AG09319 (cell line): ENCODE results near the gene RESF1.

Experiments used
- DNase-seq: peaks from one replicate; pipeline ENCODE4 v3.0.0-alpha.2; 2010; ENCODE audit warnings: low read depth; ENCODE audit errors: extremely low read depth
- TF ChIP-seq, protein P1 (sequence below): IDR thresholded peaks from 2 replicates; pipeline ENCODE4 v1.5.1; 2011; ENCODE audit warnings: low read depth, mild to moderate bottlenecking, inconsistent platforms, low read length, moderate library complexity

The RESF1 gene

DNA sequence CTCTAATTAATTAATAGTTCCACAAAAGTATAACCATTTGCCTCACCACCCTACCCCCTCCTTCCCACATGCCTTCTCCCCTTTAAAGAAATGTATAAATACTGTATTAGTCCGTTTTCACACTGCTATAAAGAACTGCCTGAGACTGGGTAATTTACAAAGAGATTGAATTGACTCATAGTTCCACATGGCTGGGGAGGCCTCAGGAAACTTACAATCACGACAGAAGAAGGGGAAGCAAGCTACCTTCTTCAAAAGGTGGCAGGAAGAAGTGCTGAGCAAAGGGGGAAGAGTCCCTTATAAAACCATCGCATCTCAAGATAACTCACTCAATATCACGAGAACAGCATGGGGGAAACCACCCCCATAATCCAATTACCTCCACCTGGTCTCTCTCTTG is 8.2 kb upstream of the RESF1 start:
- no peak for DNase-seq
- TF ChIP-seq, protein P1, sequence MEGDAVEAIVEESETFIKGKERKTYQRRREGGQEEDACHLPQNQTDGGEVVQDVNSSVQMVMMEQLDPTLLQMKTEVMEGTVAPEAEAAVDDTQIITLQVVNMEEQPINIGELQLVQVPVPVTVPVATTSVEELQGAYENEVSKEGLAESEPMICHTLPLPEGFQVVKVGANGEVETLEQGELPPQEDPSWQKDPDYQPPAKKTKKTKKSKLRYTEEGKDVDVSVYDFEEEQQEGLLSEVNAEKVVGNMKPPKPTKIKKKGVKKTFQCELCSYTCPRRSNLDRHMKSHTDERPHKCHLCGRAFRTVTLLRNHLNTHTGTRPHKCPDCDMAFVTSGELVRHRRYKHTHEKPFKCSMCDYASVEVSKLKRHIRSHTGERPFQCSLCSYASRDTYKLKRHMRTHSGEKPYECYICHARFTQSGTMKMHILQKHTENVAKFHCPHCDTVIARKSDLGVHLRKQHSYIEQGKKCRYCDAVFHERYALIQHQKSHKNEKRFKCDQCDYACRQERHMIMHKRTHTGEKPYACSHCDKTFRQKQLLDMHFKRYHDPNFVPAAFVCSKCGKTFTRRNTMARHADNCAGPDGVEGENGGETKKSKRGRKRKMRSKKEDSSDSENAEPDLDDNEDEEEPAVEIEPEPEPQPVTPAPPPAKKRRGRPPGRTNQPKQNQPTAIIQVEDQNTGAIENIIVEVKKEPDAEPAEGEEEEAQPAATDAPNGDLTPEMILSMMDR, result no peak

DNA sequence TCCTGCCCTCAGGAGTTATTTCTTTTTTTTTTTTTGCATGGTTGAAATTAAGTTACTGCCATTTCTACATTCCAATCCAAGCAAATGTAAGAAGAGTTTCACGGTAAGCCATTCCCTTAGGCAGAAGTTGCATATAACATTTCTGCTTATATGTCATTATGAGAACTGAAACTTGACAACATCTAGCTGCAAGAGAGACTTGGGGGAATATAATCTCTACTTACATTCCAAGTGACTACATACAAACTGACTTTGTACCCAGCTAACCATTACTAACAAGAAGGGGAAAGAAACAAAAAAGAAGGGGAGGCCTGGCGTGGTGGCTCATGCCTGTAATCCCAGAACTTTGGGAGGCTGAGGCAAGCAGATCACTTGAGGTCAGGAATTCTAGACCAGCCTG is 7.3 kb upstream of the RESF1 start:
- TF ChIP-seq, protein P1, result no peak
- DNase-seq, result no peak

DNA sequence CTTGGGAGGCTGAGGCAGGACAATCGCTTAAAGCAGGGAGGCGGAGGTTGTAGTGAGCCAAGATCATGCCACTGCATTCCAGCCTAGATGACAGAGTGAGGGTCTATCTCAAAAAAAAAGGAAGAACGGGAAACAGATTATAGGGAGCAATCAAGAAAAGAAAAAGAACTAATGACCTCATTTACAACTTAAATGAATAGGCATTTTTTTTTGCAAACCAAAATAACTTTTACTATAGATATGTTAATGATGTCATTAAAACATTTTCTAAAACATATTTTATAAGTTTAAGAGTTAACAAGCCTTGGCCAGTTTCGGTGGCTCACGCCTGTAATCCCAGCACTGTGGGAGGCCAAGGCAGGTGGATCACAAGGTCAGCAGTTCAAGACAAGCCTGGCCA is 6.8 kb upstream of the RESF1 start:
- TF ChIP-seq, protein P1, result no peak
- no peak for DNase-seq

DNA sequence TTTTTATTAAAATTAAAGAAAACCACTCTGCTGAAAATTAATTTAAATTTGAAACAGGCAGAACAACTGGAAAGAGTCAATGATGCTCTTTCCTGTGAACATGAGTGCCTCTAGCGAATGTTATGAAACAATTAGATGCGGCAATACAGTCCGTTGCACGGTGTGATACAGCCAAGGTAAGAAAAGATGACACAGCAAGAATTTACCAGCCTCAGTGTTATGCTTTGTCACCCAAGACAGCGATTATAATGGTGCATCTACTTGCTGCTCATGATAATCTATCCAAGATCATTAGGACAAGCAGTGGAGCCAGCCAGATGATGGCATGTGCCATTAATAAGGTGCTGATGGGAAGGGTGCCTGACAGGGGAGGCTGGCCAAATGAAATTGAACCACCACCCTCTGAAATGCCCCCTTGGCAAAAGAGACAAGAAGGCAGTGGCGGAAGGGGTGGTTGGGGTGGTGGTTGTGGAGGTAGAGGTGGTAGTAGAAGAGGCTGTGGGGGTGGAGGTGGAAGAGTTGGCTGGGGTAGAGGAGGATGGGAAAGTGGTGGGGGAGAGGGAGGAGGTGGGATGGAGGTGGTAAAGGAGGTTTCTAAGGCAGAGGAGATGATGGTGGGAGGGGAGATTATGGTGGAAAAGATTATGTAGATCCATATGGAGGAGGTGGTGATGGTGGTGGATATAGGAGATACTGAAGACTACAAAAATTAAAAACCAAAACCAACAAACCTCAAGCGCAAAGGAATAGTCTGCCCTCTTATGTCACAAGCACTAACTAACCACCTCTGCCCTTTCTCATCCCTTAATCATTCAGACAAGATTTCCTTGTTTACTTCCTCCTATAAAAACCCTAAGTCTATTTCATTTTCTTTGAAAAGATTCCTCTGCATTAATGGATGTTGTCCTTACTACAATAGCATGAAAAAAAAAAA is 4.0 kb upstream of the RESF1 start:
- TF ChIP-seq, protein P1, result no peak
- no peak for DNase-seq

DNA sequence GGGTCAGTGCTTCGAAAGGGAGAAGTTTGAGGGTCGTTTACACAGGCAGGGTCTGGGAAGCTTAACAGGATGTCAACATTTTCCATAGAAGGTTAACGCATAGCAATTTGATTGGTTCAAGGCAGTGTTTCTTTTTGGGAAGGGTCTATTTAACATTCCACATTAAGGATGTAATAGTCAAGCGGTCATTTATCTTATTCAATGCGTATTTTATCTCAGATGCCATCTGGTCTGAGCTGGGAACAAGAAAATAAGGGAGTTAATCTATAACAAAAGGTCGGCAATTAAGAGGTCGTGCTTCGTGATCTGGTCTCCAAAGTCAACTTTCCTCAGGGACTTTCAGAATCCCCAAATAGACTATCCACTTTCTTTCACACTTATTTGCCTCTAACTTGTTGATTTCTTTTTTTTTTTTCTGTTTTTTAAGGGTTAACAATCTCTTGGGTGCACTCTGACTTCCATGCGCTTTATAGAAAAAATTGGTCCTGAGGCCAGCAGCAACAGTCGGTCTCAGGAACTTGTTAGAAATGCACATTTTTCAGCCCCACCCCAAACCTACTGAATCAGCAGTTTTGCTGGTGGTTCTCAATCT is 550 bp upstream of the RESF1 start:
- TF ChIP-seq, protein P1, result no peak
- no peak for DNase-seq

DNA sequence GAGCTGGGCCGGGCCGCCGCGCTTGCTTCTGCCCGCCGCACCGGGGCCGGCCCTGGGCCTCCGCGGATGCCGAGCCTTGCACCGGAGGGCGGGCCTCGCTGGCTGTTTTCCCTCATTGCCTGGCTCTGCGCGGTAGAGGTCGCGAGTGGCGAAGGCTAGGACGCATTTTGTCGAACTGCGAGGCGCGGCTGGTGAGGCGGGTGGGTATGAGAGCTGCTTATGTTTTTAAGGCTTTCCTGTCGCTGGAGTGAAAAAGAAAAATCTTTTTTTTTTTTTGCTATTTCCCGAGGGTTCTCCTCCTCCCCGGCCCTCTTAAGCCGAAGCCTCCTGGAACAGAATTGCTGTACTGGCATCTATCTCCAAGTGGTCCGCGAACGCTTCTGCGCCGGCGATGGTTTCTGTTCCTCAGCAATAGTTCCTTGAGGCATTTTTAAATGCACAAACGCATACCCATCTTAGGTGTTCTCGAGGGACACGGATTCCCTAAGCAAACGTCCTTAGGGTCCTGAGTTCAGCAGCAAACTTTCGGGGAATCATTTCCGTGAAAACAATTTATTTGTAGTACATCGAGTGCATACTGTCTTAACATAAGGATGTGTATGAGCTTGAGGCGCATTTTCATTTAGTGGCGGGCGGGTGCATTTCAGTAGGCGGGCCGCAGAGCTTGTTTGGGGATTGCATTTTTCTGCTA is 631 bp downstream of the RESF1 start:
- TF ChIP-seq, protein P1, result peak; percentile 16
- DNase-seq, result peak; percentile 18

DNA sequence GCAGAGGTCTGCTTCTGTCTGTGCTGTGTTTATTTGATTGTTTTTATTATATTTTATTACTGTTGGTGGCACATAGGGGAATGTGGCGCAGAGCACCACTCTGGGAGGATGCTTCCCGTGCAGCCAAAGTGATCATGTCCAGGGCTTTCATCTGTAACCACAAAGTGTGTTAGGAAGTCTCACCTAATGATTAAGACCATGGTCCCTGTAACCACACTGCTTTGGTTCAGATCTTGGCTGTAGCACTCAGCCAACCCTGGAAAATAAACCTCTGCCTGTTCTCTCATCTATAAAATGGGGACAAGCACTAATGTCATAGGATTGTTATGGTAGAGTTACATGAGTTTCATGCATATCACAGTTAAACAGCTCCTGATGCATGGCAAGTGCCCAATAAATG is 1.9 kb downstream of the RESF1 start:
- DNase-seq, result no peak
- TF ChIP-seq, protein P1, result no peak
